VCaP (cell line): Measurements from ENCODE around the gene AVL9.

Source experiments
- H3K27ac ChIP-seq: fragments of 450-650 bp; 2 replicates; pipeline ENCODE4 v1.5.1; 2017
- TF ChIP-seq, protein P1 (sequence below): fragments of 450-650 bp; conservative IDR thresholded peaks from 2 replicates; pipeline ENCODE4 v1.5.1; 2017; ENCODE audit warnings: mild to moderate bottlenecking, moderate library complexity

AVL9 gene

GRCh38 chr7:32531402-32531801 is 36.1 kb downstream of the AVL9 start:
- TF ChIP-seq, protein P1, sequence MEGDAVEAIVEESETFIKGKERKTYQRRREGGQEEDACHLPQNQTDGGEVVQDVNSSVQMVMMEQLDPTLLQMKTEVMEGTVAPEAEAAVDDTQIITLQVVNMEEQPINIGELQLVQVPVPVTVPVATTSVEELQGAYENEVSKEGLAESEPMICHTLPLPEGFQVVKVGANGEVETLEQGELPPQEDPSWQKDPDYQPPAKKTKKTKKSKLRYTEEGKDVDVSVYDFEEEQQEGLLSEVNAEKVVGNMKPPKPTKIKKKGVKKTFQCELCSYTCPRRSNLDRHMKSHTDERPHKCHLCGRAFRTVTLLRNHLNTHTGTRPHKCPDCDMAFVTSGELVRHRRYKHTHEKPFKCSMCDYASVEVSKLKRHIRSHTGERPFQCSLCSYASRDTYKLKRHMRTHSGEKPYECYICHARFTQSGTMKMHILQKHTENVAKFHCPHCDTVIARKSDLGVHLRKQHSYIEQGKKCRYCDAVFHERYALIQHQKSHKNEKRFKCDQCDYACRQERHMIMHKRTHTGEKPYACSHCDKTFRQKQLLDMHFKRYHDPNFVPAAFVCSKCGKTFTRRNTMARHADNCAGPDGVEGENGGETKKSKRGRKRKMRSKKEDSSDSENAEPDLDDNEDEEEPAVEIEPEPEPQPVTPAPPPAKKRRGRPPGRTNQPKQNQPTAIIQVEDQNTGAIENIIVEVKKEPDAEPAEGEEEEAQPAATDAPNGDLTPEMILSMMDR, result no peak
- no peak overlapping the region for H3K27ac ChIP-seq

GRCh38 chr7:32532086-32532485 is 36.8 kb downstream of the AVL9 start:
- H3K27ac ChIP-seq, result no peak overlapping the region
- TF ChIP-seq, protein P1, result no peak

DNA sequence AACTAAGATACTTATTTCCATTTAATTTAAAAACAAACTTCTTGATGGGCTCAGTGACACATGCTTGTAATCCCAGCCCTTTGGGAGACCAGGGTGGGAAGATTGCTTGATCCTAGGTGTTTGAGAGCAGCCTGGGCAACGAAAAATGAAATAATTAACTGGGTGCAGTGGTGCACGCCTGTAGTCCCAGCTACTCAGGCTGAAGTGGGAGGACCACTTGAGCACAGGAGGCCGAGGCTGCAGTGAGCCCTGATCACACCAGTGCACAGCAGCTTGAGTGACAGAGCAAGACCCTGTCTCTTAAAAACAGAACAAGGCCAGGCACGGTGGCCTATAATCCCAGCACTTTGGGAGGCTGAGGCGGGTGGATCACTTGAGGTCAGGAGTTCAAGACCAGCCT is 37.4 kb downstream of the AVL9 start:
- TF ChIP-seq, protein P1, result no peak
- H3K27ac ChIP-seq, result no peak overlapping the region

- H3K27ac ChIP-seq, result no peak overlapping the region
- TF ChIP-seq, protein P1, result no peak
Measured at GRCh38 chr7:32533276-32534029, 38.2 kb downstream of the AVL9 start.

DNA sequence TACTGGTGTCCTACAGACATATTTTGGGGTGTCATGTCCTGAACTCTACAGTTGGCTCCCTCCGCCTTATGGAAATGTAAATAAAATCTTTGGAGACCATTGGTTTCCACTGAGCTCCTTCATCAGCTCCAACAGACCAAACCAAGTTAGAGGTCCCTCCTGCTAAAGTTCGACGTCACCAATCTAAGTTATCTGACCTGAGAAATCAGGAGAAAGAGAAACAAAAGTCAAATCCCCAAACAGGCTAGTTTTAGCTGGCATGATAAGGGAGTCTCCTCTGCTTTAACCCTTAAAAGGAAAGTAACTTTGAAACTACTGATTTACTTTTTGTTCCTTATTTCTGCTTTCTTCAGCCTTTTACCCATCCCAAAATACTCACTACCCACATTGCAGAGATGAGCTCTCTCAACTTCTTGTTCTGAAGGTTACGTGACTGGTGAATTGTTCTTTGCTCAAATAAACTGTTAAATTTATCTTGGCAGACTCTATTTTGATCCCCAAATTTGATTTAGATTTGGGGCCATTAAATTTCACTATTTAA is 39.9 kb downstream of the AVL9 start:
- TF ChIP-seq, protein P1, result no peak

GRCh38 chr7:32536016-32536415 is 40.7 kb downstream of the AVL9 start:
- H3K27ac ChIP-seq, result no peak overlapping the region

More for the DNA sequence above, 39.9 kb downstream of the AVL9 start:
- H3K27ac ChIP-seq, result no peak overlapping the region

DNA sequence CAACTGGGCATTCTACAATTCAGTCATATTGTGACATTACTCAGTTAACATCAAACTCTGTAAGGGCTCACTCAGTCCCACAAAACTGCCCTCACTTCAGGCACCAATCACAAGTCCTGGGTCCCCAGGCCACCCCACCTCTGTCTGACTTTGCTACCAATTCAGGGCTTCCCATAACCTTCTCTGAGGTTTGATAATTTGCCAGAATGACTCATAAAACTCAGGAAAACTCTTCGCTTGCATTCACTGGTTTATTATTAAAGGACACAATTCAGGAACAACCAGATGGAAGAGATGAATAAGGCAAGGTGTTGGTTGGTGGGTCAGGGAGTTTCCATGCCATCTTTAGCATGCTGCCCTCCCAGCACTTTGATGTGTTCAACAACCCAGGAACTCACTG is 41.3 kb downstream of the AVL9 start:
- H3K27ac ChIP-seq, result no peak overlapping the region
- TF ChIP-seq, protein P1, result no peak

More at GRCh38 chr7:32536016-32536415, 40.7 kb downstream of the AVL9 start:
- TF ChIP-seq, protein P1, result no peak
